CD4-positive, alpha-beta T cell treated with Interleukin-17A for 1 hour (primary cell): Measurements from ENCODE around the gene DUSP23.

Source experiments
- DNase-seq: peaks from one replicate; pipeline ENCODE4 v3.0.0-alpha.2; 2020

DUSP23 gene

GRCh38 chr1:159780583-159781582 lies at the start of gene DUSP23:
Gene DUSP23 (plus strand): TSS chr1:159780962. CDS start chr1:159781101, 139 bp downstream.
- peak; percentile 99 for DNase-seq

GRCh38 chr1:159737238-159737916 lies 43.4 kb upstream of the DUSP23 start:
- DNase-seq, result no peak

- DNase-seq, result no peak
Observed at GRCh38 chr1:159743651-159744410, 36.9 kb upstream of the DUSP23 start.

GRCh38 chr1:159746666-159747065 lies 34.1 kb upstream of the DUSP23 start:
- no peak for DNase-seq

DNA sequence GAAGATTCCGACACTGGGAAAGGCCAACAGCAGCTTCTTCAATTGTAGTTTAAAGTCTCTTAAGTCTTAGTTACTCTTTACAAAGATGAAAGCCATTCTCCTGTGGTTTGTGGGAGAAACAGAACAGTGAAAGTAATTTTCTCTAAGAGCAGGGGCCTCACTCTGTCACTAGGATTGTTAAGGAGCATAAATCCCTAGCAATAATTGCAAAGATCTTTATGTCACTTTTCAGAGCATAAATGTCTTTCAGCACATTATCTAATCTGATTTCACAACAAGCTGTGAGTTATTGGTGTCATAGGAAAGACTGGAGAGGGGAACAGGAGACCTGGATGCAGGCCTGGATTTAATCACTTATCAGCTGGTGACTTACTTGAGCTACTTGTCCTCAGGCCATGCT lies 32.4 kb upstream of the DUSP23 start:
- DNase-seq, result no peak

DNA sequence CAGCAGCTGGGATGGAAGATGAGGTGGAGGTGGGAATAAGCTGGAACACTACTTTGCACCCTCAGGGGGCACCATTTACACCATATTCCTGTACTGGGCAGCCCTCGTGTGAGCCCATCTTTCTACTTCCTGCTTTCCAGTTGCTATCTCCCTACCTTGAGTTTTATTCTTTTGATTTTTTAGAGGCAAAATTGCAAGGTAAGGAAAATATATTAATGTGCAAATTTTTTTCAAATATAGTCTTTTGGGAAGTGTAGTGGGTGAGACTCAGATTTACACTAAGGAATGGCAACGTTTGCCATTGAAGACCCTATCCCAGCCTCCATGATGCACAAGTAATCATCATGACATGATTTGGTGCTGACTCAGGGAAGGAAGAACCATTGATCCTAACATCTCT lies 31.1 kb upstream of the DUSP23 start:
- no peak for DNase-seq

DNA sequence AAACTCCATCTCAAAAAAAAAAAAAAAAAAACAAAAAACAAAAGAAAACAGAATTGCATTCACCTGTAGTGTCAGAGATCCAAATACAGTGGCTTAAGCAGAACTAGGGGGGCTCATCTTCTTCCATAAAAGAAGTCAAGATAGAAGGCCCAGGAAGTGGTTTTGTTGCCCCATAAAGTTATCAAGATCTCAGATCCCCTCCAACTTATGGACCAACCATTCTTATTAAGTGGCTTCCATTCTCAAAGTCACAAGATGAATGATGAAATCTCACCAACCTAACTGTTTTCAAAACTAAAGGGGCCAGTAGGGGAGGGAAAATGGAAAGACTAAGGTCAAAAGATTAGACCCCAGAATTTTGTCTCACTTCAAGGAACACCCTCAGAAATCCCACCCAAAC lies 30.1 kb upstream of the DUSP23 start:
- no peak for DNase-seq

DNA sequence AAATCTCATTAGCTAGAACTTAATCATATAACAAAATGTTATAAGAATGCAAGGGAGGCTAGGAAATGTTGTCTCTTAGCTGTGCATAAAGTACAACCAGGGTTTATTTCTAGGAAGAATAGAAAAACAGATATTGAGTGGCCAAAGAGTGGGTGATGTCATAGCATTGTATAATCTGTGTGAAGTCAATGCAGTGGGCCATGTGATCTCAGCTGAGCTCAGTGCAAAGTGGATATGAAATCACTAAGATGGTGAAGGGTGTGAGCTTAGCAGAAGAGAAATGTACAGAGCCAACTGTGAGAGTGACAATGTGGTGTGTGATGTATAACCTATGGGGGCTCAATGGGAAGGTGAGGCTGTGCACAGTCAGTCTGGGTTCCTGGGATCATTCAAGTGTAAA lies 29.7 kb upstream of the DUSP23 start:
- DNase-seq, result no peak

GRCh38 chr1:159752135-159752580 lies 28.6 kb upstream of the DUSP23 start:
- DNase-seq, result no peak

DNA sequence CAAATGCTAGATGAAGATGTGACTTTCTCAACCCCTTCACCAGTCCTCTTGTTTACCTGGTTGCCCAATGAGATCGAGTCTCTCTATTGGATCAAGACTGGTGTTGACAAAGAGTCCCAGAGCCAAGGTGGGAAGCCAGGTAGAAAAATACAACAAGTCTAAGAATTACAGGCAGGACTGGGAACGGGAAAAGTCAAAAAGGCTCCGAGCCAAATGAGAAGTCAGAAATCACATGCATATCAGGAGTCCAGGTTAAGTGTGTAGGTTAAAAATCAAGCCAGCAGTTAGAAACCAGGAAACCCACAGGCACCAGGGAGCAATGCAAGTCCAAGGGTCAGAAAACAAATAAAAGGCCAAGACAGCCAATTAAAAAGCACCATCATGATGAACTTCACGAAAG lies 27.4 kb upstream of the DUSP23 start:
- DNase-seq, result no peak

GRCh38 chr1:159755451-159756007 lies 25.2 kb upstream of the DUSP23 start:
- DNase-seq, result no peak

DNA sequence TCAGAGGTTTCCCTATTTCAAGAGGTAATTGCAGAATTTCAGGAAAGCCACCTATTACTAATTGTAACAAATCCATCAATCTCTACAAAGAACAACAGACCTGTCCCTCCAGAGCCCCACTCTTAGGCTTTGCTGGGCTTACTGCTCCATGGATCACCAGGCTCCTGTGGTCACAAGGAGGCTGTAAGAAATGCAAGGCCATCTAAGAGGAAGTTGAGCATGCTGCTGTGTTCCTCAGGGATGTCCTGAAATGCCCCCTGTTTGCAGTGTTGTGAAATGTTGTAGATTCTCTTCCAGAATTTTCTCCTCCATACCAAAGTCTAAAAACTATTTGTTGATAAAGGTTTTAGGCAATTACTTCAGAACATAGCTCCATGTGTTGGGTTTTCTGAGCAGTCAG lies 24.4 kb upstream of the DUSP23 start:
- DNase-seq, result no peak

DNA sequence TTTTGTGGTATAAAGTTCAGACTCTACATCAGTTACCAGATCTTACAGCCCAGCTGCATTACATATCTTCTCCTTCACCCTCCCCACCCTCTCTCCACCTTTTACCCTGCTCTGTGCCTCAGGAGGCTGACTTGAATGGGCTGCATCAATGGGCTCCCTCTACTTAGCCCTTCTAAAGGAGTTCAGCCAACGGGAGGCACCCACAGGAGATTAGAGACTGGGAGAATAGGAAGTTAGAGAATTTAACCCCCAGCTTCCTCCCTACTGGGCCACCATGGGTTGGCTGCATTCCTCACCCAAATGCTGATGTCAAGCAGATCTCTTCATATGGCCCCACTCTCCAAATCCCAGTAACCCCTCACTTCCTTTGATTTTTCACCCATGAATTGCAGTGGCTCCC lies 17.1 kb upstream of the DUSP23 start:
- no peak for DNase-seq

- no peak for DNase-seq
Observed at GRCh38 chr1:159765806-159766205, 15.0 kb upstream of the DUSP23 start.

- no peak for DNase-seq
Observed at GRCh38 chr1:159771127-159771895, 9.5 kb upstream of the DUSP23 start.

DNA sequence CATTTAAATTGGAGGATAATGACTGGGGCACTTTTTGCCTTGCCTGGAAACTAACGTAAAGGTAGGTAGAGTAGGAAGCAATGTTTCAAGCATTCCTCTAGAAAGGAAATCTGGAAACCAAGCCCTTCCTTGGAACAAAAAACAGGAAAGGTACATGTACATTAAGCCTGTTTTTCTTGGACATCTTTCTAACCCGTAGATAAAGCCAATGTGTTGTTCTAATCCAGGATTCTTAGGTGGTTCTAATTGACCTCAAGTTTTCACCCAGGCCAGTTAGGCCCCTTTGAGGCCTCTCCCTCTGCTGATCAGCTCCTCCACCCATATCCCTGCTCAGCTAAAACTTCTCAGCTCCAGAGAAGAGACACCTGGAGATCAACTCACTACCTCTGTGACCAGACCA lies 6.3 kb upstream of the DUSP23 start:
- DNase-seq, result no peak

GRCh38 chr1:159775716-159776115 lies 5.0 kb upstream of the DUSP23 start:
- no peak for DNase-seq

DNA sequence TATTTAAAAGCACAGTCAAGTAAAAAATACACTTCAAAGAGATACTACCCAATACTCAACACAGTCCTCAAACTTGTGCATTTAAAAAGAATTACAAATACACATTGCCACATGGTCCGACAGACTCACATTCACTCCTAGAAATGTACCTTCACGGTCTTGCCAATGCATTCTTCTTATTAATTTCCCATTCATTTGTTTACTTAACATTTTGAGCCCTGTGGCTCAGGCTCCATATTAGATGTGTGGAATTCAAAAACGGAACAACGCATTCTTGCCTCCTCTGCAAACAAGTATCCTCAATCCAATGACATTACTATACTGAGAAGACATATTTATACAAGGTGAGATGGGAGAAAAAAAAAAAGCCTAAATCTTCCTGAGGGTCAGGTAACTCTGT lies 2.5 kb upstream of the DUSP23 start:
- no peak for DNase-seq

DNA sequence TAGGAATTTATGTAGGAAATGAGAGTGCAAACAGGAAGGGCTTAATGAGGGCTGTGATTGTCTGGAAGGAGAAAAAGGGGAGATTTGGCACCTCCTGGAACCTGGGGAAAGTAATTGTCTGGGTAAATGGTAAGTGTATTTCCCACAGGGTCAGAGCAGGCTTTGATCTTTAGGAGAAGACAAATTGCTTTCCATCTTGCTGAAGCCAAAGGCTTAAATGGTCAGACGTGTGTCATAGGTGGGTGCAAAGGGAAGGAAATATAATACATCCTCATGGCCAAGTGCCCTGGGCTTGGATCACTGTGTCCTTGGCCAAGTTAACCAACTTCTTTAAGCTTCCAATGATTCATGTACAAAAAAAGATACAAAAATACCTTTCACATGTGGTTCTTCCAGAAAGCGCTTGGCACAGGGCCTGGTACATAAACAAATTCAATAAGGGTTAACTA lies 1.3 kb upstream of the DUSP23 start:
- no peak for DNase-seq

DNA sequence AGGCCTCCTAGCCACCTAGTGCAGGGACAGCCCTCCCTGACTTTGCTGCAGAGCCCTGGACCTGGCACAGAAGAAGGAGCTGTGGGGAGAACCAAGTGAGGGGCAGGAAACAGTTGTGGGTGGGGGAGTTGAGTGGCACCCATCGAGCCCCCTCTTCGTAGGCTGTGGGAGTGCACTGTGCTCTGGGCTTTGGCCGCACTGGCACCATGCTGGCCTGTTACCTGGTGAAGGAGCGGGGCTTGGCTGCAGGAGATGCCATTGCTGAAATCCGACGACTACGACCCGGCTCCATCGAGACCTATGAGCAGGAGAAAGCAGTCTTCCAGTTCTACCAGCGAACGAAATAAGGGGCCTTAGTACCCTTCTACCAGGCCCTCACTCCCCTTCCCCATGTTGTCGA lies 1.2 kb downstream of the DUSP23 start:
- DNase-seq, result no peak

- no peak for DNase-seq
Observed at GRCh38 chr1:159783724-159784123, 3.0 kb downstream of the DUSP23 start.

DNA sequence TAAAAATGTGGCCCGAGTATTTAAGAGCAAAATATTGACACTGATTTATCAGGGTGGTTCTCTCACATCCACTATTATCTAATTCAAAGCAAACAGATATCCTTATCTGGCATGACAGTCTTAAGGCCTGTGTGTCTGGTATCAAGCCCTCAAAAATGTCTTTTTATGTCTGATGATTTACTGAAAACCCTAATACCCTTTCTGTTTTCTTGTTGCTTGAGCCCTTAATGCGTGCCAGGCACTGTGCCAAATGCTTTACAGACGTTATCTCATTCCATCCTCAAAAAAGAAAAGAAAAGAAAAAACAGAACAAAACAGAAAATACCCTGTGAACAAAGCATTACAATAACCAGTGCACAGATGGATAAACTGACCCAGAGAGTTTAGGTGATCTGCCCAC lies 5.7 kb downstream of the DUSP23 start:
- DNase-seq, result no peak
